DMS53 treated with DMSO at 0.1 percent for 48 hours (cell line): ENCODE results near the gene VPS51.

Experiments used
- DNase-seq: peaks from one replicate; lab custom pipeline; 2025; ENCODE audit not compliant: unreplicated experiment; lab: John Stamatoyannopoulos, UW

The VPS51 gene

GRCh38 chr11:65071907-65072630 lies 23.9 kb upstream of the VPS51 start:
- DNase-seq: no peak

- DNase-seq: no peak
Measured at GRCh38 chr11:65072631-65072966, 23.4 kb upstream of the VPS51 start.

GRCh38 chr11:65077451-65077850 lies 18.6 kb upstream of the VPS51 start:
- no peak for DNase-seq

- no peak for DNase-seq
Measured at GRCh38 chr11:65078151-65078550, 17.9 kb upstream of the VPS51 start.

GRCh38 chr11:65078786-65079342 lies 17.1 kb upstream of the VPS51 start:
- no peak for DNase-seq

- DNase-seq: no peak
Measured at GRCh38 chr11:65083134-65083833, 12.7 kb upstream of the VPS51 start.

GRCh38 chr11:65083834-65084597 lies 12.0 kb upstream of the VPS51 start, which contains the start of the genes CDCA5 and ZFPL1:
TSS of gene CDCA5 (minus strand) at chr11:65084040. CDS start at chr11:65083978, 62 bp downstream.
TSS of gene ZFPL1 (plus strand) at chr11:65084222. CDS start at chr11:65084699, 477 bp downstream.
- peak; percentile 93 for DNase-seq

GRCh38 chr11:65084598-65085375 lies 11.2 kb upstream of the VPS51 start:
- DNase-seq: no peak

GRCh38 chr11:65085446-65085845 lies 10.6 kb upstream of the VPS51 start:
- no peak for DNase-seq

GRCh38 chr11:65086809-65087208 lies 9.2 kb upstream of the VPS51 start:
- no peak for DNase-seq

GRCh38 chr11:65087216-65087615 lies 8.8 kb upstream of the VPS51 start:
- no peak for DNase-seq

- DNase-seq: no peak
Measured at GRCh38 chr11:65087827-65088226, 8.2 kb upstream of the VPS51 start.

- no peak for DNase-seq
Measured at GRCh38 chr11:65089621-65090020, 6.4 kb upstream of the VPS51 start.

- no peak for DNase-seq
Measured at GRCh38 chr11:65090628-65091027, 5.4 kb upstream of the VPS51 start.

GRCh38 chr11:65095427-65095826 lies 587 bp upstream of the VPS51 start:
- DNase-seq: no peak

GRCh38 chr11:65096926-65097325 lies 912 bp downstream of the VPS51 start:
- DNase-seq: no peak

GRCh38 chr11:65100674-65101350 lies 4.8 kb downstream of the VPS51 start:
- no peak for DNase-seq

GRCh38 chr11:65102142-65103095 lies 6.4 kb downstream of the VPS51 start:
- no peak for DNase-seq

GRCh38 chr11:65103476-65103875 lies 7.5 kb downstream of the VPS51 start:
- DNase-seq: no peak
